H1 (cell line): ENCODE data around the gene BCHE.

Experiments used
- ATF3 ChIP-seq: IDR thresholded peaks from 2 replicates; pipeline ENCODE4 v1.6.1; 2011; ENCODE audit warnings: low read depth, mild to moderate bottlenecking, low read length; ENCODE audit not compliant: insufficient read depth
- CEBPB ChIP-seq: IDR thresholded peaks from 2 replicates; pipeline ENCODE4 v1.6.1; 2012; ENCODE audit warnings: low read depth, low read length
- SRF ChIP-seq: IDR thresholded peaks from 2 replicates; pipeline ENCODE4 v1.6.1; 2011; ENCODE audit warnings: mild to moderate bottlenecking, low read depth, low read length, moderate library complexity

GRCh38 chr3:165786013-165786412, 51.2 kb downstream of the BCHE start:
- no peak for TF ChIP-seq CEBPB
- TF ChIP-seq ATF3, result no peak
- TF ChIP-seq SRF, result no peak
